GM23338 (cell line): ENCODE measurements around the gene STAMBP.

Source experiments
- CTCF ChIP-seq, 2 experiments: fragments of 200-600 bp in 1 of 2; sonication (generic) in 1 of 2; conservative IDR thresholded peaks; 2 replicates each; pipeline versions ENCODE4 v1.5.1 to v1.6.1; 2016 to 2017; ENCODE audit warnings: antibody characterized with exemption in 2 of 2, low read depth in 2 of 2, mild to moderate bottlenecking in 2 of 2, moderate library complexity in 1 of 2
- REST ChIP-seq: IDR thresholded peaks from one replicate; pipeline ENCODE4 v1.6.1; 2018; ENCODE audit warnings: antibody characterized with exemption; ENCODE audit not compliant: unreplicated experiment
- ZNF114 ChIP-seq: fragments of 250-450 bp; sonication (Bioruptor Pico); IDR thresholded peaks from 2 replicates; pipeline ENCODE4 v1.5.0; 2020; ENCODE audit warnings: mild to moderate bottlenecking, moderate library complexity

DNA sequence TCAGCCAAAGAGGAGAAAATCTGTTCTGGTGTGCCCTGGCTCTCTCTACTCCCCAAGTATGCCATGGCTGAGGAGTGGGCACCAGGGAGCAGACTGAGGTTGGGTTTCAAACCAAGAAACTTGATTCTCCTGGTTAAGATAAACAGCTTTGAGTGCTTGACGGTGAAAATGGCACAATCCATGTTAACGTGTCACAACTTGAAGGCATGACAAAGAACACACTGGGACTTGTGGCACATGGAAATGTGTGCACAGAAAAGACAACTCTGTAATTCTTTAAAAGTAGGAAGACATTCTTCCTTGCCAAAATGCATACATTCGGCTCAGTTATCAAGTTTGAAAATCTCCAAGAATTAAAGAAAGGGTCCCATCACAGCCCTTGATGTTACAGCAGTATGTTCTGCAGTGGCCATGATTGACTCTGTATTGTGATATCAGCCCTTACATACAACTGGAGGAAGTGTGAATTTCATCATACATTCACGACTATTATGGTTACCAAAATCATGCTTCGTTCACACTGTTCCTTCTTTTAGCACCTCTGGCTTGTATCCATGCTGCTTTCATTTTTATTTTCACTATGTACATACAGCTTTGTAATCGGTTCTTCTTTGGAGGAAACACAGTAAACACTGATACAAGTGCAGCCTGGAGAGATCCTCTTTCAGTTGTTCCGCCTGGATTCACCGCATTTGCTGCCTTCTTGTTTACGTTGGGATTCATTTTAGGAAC is 48.5 kb downstream of the STAMBP start:
- TF ChIP-seq CTCF (conservative IDR thresholded peaks at IDR 0.05; ENCODE audit: low read depth in 2 of 2): no peak
- no peak for TF ChIP-seq ZNF114 (CRISPR knock-in tag)
- no peak for TF ChIP-seq REST
